PC-9 (cell line): ENCODE results near the gene DHFR. TPM values are rescaled to one million over a fixed set of nuclear protein-coding genes. Genes with fewer than 3 reads are reported as not detected.
"Not testable (repeated sequence)": the region's sequence is repeated elsewhere in the genome, so short reads cannot be mapped to it uniquely, and the experiment has no call there.

Source experiments
- BruUV-seq: library from RNA; stranded (reverse); fragments of 400-500 nt; replicated peaks from 2 replicates; lab custom pipeline; 2021; lab: Mats Ljungman, UMichigan
- CTCF ChIA-PET: fragments of 300-600 bp; sonication (Branson Sonifier 250); formaldehyde crosslinking; loops from one replicate; lab custom pipeline; 2022; ENCODE audit warnings: antibody characterized with exemption; lab: Charles Lee
- POLR2A ChIA-PET: fragments of 300-600 bp; sonication (Branson Sonifier 250); formaldehyde crosslinking; loops from one replicate; lab custom pipeline; 2022; ENCODE audit warnings: antibody characterized with exemption; ENCODE audit not compliant: unreplicated experiment; lab: Charles Lee
- DNase-seq, 2 experiments: peaks; one replicate each; pipeline versions ENCODE4 v3.0.0 to v3.0.0-alpha.2; 2015 to 2022; ENCODE audit warnings: mixed read lengths in 1 of 2
- H2AFZ ChIP-seq: fragments of 200-600 bp; sonication (generic); 2 replicates; pipeline ENCODE4 v1.8.1; 2017; ENCODE audit warnings: antibody characterized with exemption
- H3F3A ChIP-seq: fragments of 200-600 bp; sonication (generic); 2 replicates; pipeline ENCODE4 v1.8.1; 2017; ENCODE audit warnings: antibody characterized with exemption, mild to moderate bottlenecking, low read depth; ENCODE audit not compliant: insufficient read depth
- H3K27ac ChIP-seq: fragments of 200-600 bp; sonication (generic); 2 replicates; pipeline ENCODE4 v1.6.1; 2016; ENCODE audit warnings: mixed run types
- H3K27me3 ChIP-seq: fragments of 200-600 bp; sonication (generic); 2 replicates; pipeline ENCODE4 v1.6.1; 2016; ENCODE audit warnings: low read depth, mixed run types; ENCODE audit not compliant: insufficient read depth
- H3K36me3 ChIP-seq: fragments of 200-600 bp; sonication (generic); 2 replicates; pipeline ENCODE4 v1.6.1; 2016; ENCODE audit warnings: low read depth, mixed run types
- H3K4me1 ChIP-seq: fragments of 200-600 bp; sonication (generic); replicated peaks from 2 replicates; pipeline ENCODE4 v1.6.1; 2016; ENCODE audit warnings: mixed run types; ENCODE audit not compliant: insufficient read depth
- H3K4me2 ChIP-seq: fragments of 200-600 bp; sonication (generic); 2 replicates; pipeline ENCODE4 v1.6.1; 2017; ENCODE audit warnings: mixed run types
- H3K4me3 ChIP-seq: fragments of 200-600 bp; sonication (generic); 2 replicates; pipeline ENCODE4 v1.6.1; 2016; ENCODE audit warnings: mixed run types
- H3K79me2 ChIP-seq: fragments of 200-600 bp; sonication (generic); 2 replicates; pipeline ENCODE4 v1.6.1; 2017; ENCODE audit warnings: low read depth, mixed run types
- H3K9me2 ChIP-seq: fragments of 200-600 bp; sonication (generic); 2 replicates; pipeline ENCODE4 v1.8.1; 2017; ENCODE audit warnings: mild to moderate bottlenecking; ENCODE audit not compliant: insufficient read depth
- H3K9me3 ChIP-seq: fragments of 200-600 bp; sonication (generic); 2 replicates; pipeline ENCODE4 v1.8.1; 2016; ENCODE audit warnings: low read depth; ENCODE audit not compliant: insufficient read depth
- H4K20me1 ChIP-seq: fragments of 200-600 bp; sonication (generic); 2 replicates; pipeline ENCODE4 v1.8.1; 2017; ENCODE audit not compliant: insufficient read depth
- EZH2 ChIP-seq: fragments of 200-600 bp; sonication (generic); IDR thresholded peaks from 2 replicates; pipeline ENCODE4 v1.8.0; 2017; ENCODE audit warnings: antibody characterized with exemption, low read depth
- intact Hi-C: fragments of 100-400 bp; cut with micrococcal nuclease; formaldehyde crosslinking; loops from one replicate; pipeline ENCODE4 v1.10.0; 2022; ENCODE audit not compliant: unreplicated experiment
- total RNA-seq: library from RNA; stranded (reverse); gene quantifications from 2 replicates; pipeline ENCODE4 v1.2.3, GENCODE V29; 2021
- TF ChIP-seq, protein P1 (sequence below): fragments of 200-600 bp; sonication (generic); conservative IDR thresholded peaks from 2 replicates; pipeline ENCODE4 v1.6.1; 2017; ENCODE audit warnings: mixed run types, antibody characterized with exemption, mild to moderate bottlenecking, moderate library complexity

The DHFR gene
- total RNA-seq, 1 experiment from 2014 or later, result 45.3 TPM

DNA sequence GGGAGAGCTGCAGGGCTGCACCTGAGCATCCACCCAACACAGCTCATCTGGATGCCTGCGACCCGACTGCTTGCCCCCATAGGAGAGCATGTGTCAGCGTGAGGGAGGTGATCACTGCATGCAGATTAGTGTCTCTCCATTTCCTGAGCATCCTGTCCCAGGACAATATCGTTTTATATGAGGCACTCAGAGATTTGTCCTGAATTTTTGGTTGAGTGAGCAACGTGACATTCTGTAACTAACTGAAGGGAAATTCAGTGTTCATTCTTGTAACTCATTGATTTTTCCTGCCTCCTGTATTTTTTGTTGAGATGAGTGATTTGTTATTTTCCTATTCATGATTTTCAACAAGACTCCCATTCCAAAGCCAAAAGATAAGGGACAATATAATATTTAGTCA, 64.0 kb downstream of the DHFR start:
- Histone ChIP-seq H3K9me2 (no peaks in the 10 kb centered on the region; the same call in 1 of the 2 replicates), H3K36me3 (no peaks in the 10 kb centered on the region), H3K27me3 (no peaks in the 10 kb centered on the region), H3K4me1 (peaks cover 9% of the 10 kb centered on the region; the same call in 1 of the 2 replicates), H2AFZ (no peak overlapping the region), H3F3A (no peaks in the 10 kb centered on the region), H4K20me1 (no peaks in the 10 kb centered on the region), H3K79me2 (no peaks in the 10 kb centered on the region), H3K4me3 (no peak overlapping the region), H3K27ac (no peak overlapping the region), H3K4me2 (no peak overlapping the region), H3K9me3 (no peaks in the 10 kb centered on the region)
- BruUV-seq, result no TSS peak
- ChIA-PET CTCF (interaction anchor here (0.6 kb wide), 1 partner anchor 101 kb away, joined by 3 read pairs; no protein-coding TSS in a partner anchor), POLR2A (no interaction called here)
- no peak for TF ChIP-seq EZH2
- TF ChIP-seq, protein P1, sequence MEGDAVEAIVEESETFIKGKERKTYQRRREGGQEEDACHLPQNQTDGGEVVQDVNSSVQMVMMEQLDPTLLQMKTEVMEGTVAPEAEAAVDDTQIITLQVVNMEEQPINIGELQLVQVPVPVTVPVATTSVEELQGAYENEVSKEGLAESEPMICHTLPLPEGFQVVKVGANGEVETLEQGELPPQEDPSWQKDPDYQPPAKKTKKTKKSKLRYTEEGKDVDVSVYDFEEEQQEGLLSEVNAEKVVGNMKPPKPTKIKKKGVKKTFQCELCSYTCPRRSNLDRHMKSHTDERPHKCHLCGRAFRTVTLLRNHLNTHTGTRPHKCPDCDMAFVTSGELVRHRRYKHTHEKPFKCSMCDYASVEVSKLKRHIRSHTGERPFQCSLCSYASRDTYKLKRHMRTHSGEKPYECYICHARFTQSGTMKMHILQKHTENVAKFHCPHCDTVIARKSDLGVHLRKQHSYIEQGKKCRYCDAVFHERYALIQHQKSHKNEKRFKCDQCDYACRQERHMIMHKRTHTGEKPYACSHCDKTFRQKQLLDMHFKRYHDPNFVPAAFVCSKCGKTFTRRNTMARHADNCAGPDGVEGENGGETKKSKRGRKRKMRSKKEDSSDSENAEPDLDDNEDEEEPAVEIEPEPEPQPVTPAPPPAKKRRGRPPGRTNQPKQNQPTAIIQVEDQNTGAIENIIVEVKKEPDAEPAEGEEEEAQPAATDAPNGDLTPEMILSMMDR, result no peak
- intact Hi-C loops, result no loop called here
- no peak for DNase-seq

DNA sequence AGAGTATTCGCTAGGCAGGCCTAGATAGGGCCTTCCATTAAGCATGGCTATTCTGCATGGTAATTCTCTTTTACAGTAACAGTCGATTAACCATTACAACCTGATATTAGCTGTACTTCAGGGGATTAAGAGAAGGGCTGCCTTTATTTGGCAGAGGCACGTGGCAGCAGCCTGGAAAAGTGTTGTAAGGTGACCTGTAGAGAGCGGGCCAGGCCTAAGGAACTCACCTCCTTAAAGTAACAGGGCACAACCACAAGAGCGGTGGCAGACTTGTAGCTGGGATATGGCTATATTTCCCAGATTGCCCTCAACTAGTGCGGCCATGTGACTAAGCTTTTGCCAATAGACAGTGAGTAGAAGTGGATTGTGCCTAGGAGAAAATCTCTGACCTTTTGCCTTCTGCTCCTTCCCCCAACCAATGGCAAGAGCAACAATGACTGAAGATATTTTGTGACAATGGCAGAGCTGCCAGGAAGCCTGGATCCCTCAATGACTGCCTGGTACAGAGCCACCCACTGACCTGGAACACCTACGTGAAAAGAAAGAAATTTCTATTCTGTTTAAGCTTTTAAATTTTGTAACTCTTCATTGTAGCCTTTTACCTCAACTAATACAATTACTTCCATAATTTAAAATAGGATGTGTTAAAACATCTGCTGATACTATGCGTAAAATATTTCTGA, 65.8 kb downstream of the DHFR start:
- Histone ChIP-seq H3K36me3 (no peaks in the 10 kb centered on the region), H4K20me1 (no peaks in the 10 kb centered on the region), H3F3A (no peaks in the 10 kb centered on the region), H3K79me2 (no peaks in the 10 kb centered on the region), H2AFZ (no peak overlapping the region), H3K27me3 (no peaks in the 10 kb centered on the region), H3K4me2 (no peak overlapping the region), H3K9me2 (no peaks in the 10 kb centered on the region; the same call in 1 of the 2 replicates), H3K9me3 (no peaks in the 10 kb centered on the region), H3K4me3 (no peak overlapping the region), H3K4me1 (peaks cover 9% of the 10 kb centered on the region; the same call in 1 of the 2 replicates), H3K27ac (no peak overlapping the region)
- CTCF ChIA-PET, result no interaction called here
- BruUV-seq, result no TSS peak
- intact Hi-C loops, result no loop called here
- DNase-seq, result no peak
- TF ChIP-seq EZH2, result no peak
- TF ChIP-seq, protein P1, result no peak
- POLR2A ChIA-PET, result no interaction called here

DNA sequence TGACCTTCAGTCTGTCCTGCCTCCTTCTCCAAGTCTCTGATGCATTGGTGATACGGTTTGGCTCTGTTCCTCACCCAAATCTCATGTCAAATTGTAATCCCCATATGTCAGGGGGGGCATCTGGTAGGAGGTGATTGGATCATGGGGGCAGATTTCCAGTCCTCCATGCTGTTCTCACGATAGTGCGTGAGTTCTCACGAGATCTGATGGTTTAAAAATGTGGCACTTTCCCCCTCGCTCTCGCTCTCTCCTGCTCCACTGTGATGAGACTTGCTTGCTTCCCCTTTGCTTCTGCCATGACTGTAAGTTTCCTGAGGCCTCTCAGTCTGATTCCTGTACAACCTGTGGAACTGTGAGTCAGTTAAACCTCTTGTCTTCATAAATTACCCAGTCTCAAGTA, 70.0 kb downstream of the DHFR start:
- H3K27me3 ChIP-seq, result no peaks in the 10 kb centered on the region
- no peaks in the 10 kb centered on the region for H3K36me3 ChIP-seq
- BruUV-seq, result no TSS peak
- H3K27ac ChIP-seq, result no peak overlapping the region
- ChIA-PET POLR2A (no interaction called here), CTCF (no interaction called here)
- H3K9me2 ChIP-seq, result no peaks in the 10 kb centered on the region
- no peak overlapping the region for H3K4me2 ChIP-seq
- no peaks in the 10 kb centered on the region for H3K9me3 ChIP-seq
- TF ChIP-seq EZH2, result no peak
- TF ChIP-seq, protein P1, result no peak
- no peak for DNase-seq
- H2AFZ ChIP-seq, result no peak overlapping the region
- no peaks in the 10 kb centered on the region for H3K79me2 ChIP-seq
- no peak overlapping the region for H3K4me3 ChIP-seq
- H4K20me1 ChIP-seq, result no peaks in the 10 kb centered on the region
- intact Hi-C loops, result no loop called here
- no peaks in the 10 kb centered on the region for H3F3A ChIP-seq
- no peaks in the 10 kb centered on the region for H3K4me1 ChIP-seq

DNA sequence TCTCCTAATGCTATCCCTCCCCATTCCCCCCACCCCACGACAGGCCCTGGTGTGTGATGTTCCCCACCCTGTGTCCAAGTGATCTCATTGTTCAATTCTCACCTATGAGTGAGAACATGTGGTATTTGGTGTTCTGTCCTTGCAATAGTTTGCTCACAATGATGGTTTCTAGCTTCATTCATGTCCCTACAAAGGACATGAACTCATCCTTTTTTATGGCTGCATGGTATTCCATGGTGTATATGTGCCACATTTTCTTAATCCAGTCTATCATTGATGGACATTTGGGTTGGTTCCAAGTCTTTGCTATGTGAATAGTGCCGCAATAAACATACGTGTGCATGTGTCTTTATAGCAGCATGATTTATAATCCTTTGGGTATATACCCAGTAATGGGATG, 74.5 kb downstream of the DHFR start:
- H4K20me1 ChIP-seq, H3K4me2 ChIP-seq, BruUV-seq, DNase-seq, H3K9me2 ChIP-seq, H2AFZ ChIP-seq, H3K27ac ChIP-seq, H3K9me3 ChIP-seq, H3K4me3 ChIP-seq, H3K79me2 ChIP-seq, H3F3A ChIP-seq, H3K4me1 ChIP-seq, POLR2A ChIA-PET, CTCF ChIA-PET, H3K27me3 ChIP-seq, H3K36me3 ChIP-seq, intact Hi-C loops: not testable (repeated sequence)
